Stimulated activated CD4-positive, alpha-beta T cell treated with anti-CD3 and anti-CD28 coated beads, Interleukin-1b, Interleukin-23, amount 100 ng/mL, for 4 hours (primary cell): ENCODE data around the gene ID4.
"Not testable (repeated sequence)": the region's sequence is repeated elsewhere in the genome, so short reads cannot be mapped to it uniquely, and the experiment has no call there.

Source experiments
- DNase-seq, 2 donors: peaks; one replicate each; pipeline ENCODE4 v3.0.0-alpha.2; 2020; ENCODE audit warnings: low read depth in 2 of 2

Gene ID4

GRCh38 chr6:19831358-19831757, 5.8 kb upstream of the ID4 start:
- DNase-seq, result no peak

- no peak for DNase-seq
These were observed 3.2 kb upstream of the ID4 start for GRCh38 chr6:19833947-19834346.

- DNase-seq, result no peak
These were observed 2.3 kb upstream of the ID4 start for GRCh38 chr6:19834858-19835257.

GRCh38 chr6:19835605-19836004, 1.6 kb upstream of the ID4 start:
- no peak for DNase-seq

- DNase-seq, result no peak
These were observed 606 bp downstream of the ID4 start for GRCh38 chr6:19837511-19838441.

DNA sequence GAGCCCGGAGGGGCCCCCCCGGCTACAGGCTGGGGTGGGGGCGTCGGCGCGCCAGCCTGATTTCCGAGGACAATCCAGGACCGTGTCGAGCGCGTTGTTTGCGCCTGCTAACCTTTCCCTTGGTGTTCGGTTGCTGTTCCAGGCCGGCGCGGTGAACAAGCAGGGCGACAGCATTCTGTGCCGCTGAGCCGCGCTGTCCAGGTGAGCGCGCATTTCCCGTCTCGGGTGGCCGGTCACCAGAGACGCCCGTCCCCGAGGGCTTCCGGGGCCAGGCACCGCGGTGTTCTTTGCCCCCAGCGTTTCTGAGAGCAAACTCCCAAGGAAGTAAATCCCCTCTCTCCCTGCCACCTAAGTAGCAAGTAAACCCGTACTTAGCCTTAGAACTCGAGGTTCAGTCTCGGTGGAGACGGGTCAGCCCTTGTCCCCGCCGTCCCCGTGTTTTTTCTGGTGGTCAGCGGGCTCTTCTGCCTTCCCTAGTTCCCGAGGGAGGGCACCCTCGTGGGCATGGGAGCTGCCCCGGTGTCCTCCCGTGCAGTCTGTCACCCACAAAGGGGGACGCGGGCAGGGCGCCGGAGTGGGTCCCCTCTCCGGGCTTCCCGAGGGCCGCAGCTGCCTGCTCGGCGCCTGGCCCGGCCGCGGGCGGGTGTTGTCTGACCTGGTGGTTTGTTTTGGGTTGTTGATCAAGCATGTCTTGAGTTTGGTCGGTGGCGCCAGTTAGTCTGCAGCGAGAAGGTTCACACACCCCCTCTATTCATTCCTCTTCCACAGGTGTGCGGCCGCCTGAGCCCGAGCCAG, 1.5 kb downstream of the ID4 start:
- no peak for DNase-seq

DNA sequence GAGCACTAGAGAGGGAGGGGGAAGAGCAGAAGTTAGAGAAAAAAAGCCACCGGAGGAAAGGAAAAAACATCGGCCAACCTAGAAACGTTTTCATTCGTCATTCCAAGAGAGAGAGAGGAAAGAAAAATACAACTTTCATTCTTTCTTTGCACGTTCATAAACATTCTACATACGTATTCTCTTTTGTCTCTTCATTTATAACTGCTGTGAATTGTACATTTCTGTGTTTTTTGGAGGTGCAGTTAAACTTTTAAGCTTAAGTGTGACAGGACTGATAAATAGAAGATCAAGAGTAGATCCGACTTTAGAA, 2.0 kb downstream of the ID4 start:
- DNase-seq, result no peak

DNA sequence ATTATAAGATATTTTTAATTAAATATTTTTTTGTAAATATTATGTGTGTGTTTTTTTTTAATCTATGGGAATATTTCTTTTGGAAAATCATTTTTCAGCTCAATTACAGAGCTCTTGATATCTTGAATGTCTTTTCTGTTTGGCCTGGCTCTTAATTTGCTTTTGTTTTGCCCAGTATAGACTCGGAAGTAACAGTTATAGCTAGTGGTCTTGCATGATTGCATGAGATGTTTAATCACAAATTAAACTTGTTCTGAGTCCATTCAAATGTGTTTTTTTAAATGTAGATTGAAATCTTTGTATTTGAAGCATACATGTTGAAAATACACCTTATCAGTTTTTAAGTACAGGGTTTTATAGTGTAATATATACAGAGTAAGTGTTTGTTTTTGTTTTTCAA, 2.6 kb downstream of the ID4 start:
- DNase-seq, result no peak

GRCh38 chr6:19841181-19841580, 4.0 kb downstream of the ID4 start:
- DNase-seq, result no peak

- no peak for DNase-seq
These were observed 5.0 kb downstream of the ID4 start for GRCh38 chr6:19842030-19842615.

DNA sequence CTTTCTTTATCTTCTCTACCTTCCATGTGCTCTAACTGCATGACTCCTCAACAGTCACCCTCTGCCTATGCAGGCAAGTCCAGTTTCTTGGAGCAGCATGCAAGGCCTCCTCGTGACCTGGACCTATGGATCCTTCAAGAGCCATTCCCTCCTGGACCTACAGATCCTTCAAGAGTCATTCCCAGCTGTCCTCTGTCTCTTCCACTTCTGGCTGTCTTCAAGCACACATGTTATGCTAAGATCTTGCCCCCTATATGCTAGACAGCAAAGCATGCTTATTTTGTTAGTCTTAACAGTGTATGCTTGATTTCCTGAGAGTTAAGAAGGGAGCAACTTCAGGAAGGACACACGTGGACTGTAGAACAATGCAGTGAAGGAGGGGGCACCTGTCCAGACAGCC, 7.5 kb downstream of the ID4 start:
- no peak for DNase-seq

- DNase-seq, result no peak
These were observed 8.3 kb downstream of the ID4 start for GRCh38 chr6:19845266-19846041.

GRCh38 chr6:19848465-19849029, 11.4 kb downstream of the ID4 start:
- no peak for DNase-seq

DNA sequence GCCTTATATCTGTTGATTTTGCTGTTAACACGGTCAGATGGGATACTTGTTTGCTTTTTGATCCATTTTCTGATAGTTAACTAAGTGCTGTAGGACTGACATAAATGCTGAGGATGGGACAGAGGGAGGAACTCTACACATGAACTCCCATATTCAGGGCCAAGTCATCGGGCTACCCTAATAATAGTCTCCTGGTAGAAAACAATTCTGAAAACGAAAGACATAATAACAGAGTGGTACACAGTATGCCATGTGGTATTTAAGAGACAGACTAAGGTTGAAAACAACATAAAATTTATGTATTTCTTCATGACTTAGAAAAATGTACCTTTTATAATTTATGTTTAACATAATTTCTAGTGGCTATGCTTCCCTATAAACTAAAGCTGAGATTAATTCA, 12.0 kb downstream of the ID4 start:
- DNase-seq, result no peak

GRCh38 chr6:19849755-19850154, 12.6 kb downstream of the ID4 start:
- no peak for DNase-seq

DNA sequence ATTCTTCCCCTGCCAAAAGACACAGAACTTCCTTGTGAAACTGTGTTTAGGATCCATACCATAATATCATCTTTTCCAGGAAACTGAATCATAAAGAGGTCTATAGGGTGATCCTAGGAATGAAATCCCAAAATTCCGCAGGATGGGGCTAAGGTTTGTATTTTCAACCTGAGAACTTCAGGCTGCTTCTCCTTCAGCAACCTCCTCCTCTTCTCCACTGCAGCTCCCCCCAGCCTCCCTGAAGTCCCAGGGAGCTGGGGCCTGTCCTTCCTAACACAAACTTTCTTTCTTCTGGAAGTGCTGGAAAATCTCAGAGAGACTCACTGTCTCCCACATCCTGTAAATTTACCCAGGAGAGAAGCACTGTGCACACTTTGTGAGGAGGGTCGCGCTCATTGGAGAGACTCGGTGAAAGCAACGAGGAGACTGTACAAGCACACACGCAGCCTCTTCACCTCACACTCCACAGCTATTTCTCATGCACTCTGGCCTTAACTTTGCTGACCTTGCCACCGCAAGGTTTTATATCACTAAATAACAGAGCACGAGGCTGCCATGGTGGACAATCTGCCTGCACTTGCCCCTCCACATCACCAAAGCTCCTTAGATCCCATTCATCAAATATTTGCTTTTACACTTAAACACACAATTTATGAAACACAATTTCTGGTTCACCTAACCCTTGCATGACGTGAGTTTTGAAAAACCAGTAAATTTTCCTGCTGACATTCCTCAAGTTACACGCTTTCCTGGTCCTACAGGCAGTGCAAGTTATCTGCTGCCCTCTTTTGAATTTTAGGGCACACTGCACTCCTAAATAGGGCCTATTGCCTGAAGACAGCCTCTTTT, 14.3 kb downstream of the ID4 start:
- DNase-seq, result no peak

GRCh38 chr6:19852090-19852457, 14.9 kb downstream of the ID4 start:
- no peak for DNase-seq

- DNase-seq, result no peak
These were observed 15.8 kb downstream of the ID4 start for GRCh38 chr6:19852927-19853326.

DNA sequence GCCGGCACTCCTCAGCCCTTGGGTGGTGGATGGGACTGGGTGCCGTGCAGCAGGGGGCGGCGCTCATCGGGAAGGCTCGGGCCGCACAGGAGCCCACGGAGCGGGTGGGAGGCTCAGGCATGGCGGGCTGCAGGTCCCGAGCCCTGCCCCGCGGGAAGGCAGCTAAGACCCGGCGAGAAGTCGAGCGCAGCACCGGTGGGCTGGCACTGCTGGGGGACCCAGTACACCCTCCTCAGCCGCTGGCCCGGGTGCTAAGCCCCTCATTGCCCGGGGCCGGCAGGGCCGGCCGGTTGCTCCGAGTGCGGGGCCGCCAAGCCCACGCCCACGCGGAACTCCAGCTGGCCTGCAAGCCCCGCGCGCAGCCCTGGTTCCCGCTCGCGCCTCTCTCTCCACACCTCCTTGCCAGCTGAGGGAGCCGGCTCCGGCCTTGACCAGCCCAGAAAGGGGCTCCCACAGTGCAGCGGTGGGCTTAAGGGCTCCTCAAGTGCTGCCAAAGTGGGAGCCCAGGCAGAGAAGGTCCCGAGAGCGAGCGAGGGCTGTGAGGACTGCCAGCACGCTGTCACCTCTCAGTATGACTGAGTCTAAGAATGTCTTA, 17.3 kb downstream of the ID4 start:
- DNase-seq, result not testable (repeated sequence)

- DNase-seq, result no peak
These were observed 18.4 kb downstream of the ID4 start for GRCh38 chr6:19855536-19855935.
